NAMALWA (cell line): Measurements from ENCODE around the gene TDP1.
"Not testable (repeated sequence)": the region's sequence is repeated elsewhere in the genome, so short reads cannot be mapped to it uniquely, and the experiment has no call there.

Source experiments
- DNase-seq: peaks from one replicate; pipeline ENCODE4 v3.0.0-alpha.2; 2015; ENCODE audit warnings: low spot score

The TDP1 gene

DNA sequence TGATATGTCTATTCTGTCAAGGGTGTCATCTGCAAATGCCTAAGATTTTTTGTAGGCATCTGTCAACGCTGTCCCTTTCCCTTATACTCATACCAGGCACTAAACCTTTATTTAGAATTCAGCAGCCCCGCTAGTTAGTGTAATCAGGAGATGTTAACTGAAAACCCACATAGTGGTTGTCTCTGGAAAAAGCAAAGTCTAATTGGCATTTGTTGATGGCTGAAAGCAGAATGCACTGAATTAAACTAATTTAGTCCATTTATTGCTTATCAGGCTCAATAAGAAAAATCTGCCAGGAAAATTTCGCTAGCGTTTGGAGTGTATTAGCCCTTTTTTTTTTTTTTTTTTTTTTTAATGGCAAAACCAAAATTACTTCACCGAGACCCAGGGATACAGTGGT lies 34.5 kb downstream of the TDP1 start:
- DNase-seq: no peak

GRCh38 chr14:89990623-89991275 lies 35.0 kb downstream of the TDP1 start:
- no peak for DNase-seq

DNA sequence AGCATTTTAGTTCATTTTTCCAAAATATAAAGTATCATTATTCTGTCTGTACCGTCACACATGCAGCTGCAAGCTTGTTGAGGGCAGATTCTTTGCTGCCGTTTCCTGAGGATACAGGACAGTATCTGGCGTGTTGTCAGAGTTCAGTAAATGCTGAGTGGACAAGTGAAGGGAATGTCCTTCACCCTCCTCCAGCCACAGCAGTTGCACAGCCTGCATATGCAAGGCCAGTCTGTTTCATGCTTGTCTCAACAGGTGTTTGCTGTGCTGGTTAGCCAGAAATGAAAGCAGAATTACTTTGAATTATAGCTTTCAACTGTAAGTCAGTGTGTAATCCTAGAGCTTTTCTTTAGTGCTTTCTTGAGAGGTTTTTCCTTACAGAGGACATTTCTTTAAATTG lies 36.5 kb downstream of the TDP1 start:
- DNase-seq: no peak

GRCh38 chr14:89996963-89997362 lies 41.2 kb downstream of the TDP1 start:
- no peak for DNase-seq

DNA sequence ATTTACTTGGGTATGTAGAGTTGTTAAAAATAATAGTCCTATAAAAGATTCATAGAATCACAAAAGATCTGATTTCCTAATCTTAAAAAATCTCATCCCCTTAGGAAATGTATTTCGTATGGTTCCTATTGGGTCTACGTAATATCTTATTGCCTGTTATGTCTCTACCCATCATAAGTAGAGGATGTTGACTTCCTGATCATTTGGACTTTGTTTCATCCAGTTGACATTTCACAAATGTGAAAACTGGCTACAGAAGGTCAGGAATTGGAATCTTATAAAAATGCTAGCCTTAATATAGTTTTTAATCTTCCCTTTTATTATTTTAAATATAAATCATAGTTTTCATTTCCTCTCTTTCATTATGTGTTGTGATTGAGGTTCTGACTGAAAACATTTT lies 45.2 kb downstream of the TDP1 start:
- no peak for DNase-seq

DNA sequence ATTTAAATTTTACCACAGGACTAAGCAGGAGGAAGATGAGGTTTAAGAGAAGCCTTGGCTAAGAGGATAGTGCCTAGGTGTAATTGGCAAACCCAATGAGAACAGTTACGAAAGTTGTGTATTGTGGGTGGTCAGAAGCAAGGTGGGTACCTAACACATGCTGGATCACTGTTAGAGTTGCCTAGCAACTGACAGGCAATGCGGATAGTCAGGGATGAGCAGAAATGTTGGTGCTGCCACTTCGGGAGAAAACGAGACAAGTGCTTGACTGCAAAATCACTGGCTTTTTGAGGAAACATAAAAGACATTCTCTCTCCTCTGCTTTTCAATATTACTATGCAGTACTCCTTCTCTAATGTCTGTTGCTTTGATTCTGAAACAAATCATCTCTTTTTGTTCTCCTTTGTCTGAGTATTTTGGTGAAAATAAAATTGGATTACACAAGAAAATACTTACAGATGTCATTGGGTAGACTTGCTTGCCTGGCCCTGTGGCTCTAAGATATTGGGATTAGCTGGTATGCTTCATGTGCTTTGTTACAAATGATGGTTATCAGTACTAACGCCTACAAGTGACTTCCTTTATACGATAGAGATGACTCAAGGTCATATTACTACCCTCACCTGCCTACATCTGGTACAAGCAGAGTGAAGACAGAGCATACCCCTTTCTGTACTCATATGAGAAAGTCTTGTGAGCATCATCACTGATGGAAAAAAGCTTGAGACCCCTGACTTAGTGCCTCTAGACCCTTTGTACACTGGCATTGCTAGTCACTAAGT lies 48.0 kb downstream of the TDP1 start:
- DNase-seq: no peak

DNA sequence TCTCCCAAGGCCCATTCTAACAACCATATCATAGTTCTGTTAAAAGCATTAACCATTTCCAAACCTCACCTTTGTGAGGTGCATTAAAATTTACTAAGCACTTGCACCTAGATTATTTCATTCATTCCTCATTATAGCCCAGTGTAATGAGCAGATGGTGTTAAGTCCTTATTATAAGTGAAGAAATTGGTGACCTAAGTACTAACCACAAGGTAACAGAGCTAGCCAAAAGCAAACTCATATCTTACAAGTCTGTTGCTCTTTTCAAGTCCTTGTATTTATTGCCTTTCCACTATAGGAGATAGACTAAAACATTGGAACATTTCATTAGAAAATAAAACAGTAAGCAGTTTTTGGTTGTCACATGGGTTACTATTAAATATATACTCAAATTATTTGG lies 49.7 kb downstream of the TDP1 start:
- no peak for DNase-seq

GRCh38 chr14:90005939-90006530 lies 50.3 kb downstream of the TDP1 start:
- no peak for DNase-seq

DNA sequence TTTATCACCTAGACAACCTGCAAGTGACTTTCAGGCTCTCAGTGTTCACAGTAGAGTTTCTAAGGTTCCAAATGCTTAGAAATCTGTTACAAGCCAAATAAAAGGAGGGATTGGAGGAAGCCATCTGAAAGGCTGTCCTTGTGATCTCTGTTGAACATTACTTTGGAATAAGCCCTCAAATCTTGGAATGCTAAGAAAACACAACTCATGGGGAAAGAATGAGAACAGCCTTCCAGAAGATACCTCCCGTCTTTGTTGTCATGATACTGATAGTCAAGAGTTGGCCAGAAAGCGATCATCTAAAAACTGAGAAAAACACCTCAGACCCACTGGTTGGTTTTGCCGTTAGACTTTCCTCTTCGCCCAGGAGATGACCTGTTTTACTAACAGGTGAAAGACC lies 61.6 kb downstream of the TDP1 start:
- DNase-seq: no peak

GRCh38 chr14:90019824-90020523 lies 64.2 kb downstream of the TDP1 start:
- no peak for DNase-seq

GRCh38 chr14:90023176-90023896 lies 67.6 kb downstream of the TDP1 start:
- no peak for DNase-seq

DNA sequence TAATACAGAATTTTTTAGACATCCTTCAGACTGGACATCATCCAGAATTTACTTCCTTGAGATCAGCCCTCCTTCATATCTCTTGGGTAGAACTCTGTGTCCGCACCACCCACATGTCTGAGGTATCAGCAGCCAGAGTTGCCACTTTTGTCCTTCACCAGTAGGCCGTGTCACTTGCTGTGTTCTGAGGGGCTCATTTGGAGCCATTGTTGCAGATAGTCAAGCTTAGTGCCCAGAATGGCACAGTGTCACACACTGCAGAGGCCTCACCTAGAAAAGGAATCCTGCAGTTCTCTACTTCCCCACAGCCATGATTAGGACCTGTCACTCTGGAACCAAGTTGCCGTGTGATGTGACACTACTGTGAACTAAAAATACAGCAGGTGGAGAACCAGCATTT lies 69.2 kb downstream of the TDP1 start:
- no peak for DNase-seq

DNA sequence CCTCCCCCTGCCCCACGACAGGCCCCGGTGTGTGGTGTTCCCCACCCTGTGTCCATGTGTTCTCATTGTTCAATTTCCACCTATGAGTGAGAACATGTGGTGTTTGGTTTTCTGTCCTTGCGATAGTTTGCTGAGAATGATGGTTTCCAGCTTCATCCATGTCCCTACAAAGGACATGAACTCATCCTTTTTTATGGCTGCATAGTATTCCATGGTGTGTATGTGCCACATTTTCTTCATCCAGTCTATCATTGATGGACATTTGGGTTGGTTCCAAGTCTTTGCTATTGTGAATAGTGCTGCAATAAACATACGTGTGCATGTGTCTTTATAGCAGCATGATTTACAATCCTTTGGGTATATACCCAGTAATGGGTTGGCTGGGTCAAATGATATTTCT lies 70.9 kb downstream of the TDP1 start:
- not testable (repeated sequence) for DNase-seq

DNA sequence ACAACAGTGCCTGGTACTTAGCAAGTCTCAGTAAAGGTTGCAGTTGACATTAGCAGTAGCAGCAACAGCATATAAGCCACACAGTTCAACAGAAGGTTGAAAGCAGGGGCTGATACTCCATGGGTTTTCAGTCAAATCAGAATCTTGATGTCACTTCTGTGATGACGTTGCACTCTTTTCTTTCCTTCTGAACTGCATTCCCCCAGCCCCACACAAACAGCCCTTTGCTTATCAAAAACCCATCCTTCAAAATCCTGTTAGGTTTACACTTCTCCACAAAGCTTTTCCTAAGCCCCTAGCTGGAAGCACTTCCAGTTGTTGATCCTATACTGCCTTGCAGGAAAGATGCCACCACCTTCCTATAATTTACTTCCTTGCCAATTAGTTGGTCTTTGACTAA lies 72.1 kb downstream of the TDP1 start:
- DNase-seq: no peak

DNA sequence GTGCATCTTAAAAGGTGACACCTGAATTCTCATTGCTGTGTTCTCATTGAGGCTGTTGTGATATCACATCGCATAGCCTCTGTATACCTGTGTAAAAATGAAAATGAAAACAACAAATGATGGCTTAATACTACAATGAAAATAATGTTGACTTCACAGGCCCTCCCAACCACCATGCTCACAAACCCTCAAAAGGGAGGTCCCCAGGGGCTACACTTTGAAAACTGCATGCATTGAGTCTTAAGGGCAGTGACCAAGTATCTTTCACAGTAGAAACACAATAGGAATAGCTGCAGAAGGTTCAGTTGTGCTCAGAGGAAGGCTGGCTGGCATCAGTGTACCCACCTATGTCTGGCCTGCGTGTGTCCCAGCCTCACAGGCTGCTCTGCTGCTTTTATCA lies 78.4 kb downstream of the TDP1 start:
- DNase-seq: no peak

DNA sequence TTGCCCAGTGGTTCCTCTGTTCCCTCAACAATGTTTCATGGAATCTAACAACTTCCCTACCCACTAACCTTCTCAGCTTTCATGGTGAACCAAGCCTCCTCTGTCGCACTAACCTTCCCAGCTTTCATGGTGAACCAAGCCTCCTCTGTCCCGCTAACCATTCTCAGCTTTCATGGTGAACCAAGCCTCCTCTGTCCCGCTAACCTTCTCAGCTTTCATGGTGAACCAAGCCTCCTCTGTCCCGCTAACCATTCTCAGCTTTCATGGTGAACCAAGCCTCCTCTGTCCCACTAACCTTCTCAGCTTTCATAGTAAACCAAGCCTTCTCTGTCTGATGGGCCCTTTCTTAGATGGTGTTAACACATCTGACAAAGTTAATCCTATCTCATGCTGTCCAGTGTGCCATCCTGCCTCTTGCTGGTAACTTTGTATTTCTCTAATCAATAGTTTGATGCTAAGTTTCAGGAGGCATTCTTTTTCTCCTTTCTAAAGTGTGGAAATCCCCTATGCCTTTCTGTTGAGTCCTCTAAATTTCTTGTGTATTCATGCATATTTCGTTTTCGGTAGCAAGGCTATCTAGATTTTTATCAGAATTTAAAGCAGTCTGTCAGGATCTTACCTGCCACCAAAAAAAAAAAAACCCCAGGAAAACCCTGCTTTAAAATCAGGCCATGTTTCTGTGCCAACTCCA lies 79.3 kb downstream of the TDP1 start:
- no peak for DNase-seq

DNA sequence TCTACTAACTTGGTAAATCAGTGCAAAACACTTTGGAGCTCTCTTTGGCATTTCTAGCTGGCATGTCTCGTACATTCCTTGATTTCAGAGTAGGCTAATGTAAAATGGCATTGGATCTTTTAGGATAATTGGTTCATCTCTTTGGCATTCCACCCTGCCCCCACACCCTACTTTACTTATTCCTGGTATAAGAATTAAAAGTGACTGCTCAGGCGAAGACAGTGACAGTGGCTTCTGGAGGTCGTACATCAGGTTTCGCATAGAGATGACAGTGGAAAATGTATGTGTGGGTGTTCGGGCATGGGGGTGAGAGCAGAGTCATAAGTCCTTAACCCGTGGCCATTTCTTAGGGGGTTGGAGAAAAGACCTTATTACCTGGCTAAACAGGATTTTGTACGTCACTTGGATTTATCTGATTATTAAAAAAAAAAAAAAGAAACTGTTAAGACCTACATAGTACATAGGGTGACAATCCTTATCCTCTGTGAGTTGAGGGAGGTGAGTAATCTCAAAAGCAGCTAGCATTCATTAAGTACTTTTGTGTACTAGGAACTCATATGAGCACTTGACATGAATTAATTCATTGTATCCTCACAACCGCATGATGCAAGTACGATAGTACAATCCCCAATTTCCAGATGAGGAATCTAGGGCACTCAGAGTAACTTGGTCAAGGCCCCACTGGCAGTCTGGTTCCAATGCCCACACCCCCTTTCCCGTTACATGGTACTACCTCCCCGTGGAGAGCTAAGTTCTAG lies 83.7 kb downstream of the TDP1 start:
- DNase-seq: no peak

DNA sequence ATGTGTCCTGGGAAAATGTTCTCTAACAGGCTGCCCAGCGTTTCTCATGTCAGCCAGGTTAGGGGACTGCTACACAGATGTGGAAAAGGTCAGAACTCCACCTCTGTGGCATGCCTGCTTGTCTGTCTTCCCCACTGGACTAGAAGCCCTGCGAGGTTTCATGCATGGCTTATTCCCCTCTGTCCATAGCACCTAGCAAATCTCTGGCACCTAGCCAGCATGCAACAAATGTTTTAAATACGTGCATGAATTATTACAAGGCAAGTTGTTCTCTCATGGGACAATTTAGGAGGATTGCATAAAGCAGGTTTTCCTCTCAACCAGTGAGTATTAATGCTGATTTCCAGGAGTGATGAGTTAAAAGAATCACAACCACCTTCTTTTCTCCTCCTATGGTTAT lies 84.7 kb downstream of the TDP1 start:
- DNase-seq: peak; percentile 3

DNA sequence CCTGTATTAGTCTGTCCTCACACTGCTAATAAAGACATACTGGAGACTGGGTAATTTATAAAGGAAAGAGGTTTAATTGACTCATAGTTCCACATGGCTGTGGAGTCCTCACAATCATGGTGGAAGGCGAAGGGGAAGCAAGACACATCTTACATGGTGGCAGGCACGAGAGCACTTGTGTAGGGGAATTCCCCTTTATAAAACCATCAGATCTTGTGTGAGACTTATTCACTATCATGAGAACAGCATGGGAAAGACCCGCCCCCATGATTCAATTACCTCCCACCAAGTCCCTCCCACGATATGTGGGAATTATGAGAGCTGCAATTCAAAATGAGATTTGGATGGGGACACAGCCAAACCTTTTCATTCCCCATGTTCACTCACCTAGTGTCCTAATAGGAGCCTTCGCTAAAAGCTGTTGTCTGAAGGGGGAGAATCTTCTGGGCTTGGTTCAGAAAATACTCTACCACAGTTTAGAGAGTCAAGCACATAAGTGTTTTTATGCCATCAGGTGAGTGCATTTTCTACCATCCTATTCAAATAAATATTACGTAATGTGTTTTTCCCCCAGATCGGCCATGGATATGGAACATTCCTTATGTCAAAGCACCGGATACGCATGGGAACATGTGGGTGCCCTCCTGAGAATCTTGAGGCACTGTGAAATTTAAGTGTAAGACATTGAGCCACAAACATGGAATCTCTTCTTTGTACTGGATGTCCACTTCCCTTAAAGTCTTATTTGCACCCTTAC lies 86.9 kb downstream of the TDP1 start:
- no peak for DNase-seq

DNA sequence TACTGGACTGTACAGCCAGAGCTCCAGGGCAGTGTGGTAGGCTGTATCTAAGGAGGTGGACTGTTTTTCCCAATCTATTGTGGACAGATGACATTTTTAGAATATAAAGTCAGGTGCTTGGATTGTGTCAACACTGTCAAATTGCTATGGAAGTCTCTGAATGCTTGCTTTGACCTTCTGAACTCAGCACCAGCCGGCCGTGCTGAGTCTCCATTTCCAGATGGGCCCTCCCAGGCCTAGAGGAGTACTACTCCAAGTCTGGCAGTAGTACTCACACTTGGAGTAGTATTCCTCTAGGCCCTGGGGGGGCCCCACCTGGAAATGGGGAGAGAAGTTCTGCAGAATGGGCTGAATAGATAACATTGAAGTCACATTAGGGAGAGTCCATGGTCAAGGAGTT lies 89.9 kb downstream of the TDP1 start:
- DNase-seq: no peak
